Non-pigmented ciliary epithelial cell (primary cell): ENCODE measurements around the gene NOCT.
"Not testable (repeated sequence)": the region's sequence is repeated elsewhere in the genome, so short reads cannot be mapped to it uniquely, and the experiment has no call there.

Experiments
- DNase-seq: peaks from one replicate; pipeline ENCODE4 v3.0.0-alpha.2; 2010; ENCODE audit warnings: low read depth

NOCT gene

DNA sequence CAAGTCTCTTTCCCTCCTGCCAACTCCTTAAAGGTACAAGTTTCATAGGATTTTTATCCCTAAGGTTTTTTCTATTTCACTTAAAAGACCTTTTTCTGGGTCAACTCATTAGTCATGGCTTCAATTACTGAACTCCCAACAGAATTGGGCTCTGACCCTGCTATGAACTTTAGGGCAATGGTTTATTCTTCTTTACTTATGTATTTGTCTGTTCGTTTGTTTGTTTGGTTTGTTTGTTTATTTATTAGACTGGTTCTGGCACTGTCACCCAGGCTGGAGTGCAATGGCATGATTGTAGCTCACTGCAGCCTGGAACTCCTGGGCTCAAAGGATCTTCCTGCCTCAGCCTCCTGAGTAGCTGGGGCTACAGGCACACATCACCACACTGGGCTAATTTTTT, 5.9 kb upstream of the NOCT start:
- DNase-seq, result no peak

DNA sequence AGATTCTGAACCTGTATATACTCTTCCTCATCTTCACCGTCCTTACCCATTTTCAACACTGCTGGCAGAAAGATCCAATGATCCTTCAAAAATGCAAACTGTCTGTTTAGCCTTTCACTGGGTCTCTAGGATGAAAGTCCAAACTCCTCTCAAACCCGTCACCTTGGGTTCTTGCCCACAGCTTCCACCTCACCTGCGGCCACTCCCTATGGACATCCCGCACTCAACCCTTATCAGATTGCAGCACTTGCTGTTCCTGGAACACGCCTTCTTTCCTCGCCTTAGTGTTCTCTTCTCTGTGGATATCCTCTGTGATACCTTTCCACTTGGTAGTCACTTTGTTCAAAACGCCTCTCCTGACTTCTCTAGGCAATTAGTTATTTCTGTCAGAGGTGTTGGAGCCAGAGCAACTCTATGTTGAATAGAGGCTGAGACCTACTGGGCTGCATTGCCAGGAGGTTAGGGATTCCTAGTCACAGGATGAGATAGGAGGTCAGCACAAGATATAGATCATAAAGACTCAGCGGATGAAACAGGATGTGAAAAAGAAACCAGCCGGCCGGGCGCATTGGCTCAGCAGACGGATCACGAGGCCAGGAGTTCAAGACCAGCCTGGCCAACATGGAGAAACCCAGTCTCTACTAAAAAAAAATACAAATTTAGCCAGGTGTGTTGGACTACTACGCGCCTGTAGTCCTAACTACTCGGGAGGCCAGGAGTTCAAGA, 4.2 kb upstream of the NOCT start:
- no peak for DNase-seq

DNA sequence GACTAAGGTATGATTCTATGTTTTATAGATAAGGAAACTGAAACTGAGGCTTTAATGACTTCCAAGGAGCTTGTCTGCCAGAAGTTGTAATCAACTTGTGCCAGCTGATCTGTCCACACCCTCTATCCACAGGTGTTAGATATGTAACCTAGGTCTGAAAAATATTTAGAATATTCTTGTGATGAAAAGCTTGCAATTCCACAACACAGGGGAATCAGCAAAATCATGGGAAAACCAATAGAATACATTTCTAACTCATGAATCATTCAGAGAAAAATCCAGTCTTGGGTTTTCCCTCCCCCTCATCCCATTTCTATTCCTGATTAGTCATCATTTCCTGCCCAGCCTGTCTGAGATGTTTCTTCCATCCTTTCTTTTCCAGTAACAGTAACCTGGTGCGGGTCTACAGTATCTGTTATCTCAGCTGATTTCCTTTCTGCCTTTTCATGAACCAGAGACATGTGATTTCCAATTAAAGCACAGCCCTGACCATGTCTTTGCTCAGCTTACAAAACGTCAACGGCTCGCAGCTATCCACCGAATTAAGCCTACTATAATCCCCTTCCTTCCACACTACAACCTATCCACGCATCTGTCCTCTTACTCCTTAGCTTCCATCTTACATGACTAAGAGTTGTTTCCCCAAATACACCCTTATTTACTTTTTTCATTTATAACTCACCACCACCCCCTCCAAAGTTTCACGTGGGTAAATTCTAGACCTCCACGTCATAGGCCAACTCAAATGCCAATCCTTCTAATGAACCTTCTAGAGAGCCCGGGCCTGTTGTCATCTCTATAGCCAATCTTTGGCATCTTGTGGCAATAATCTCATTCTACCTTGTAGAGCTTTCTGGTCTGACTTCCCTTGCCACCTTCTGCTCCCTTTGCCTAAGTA, 961 bp upstream of the NOCT start:
- peak; percentile 90 for DNase-seq

DNA sequence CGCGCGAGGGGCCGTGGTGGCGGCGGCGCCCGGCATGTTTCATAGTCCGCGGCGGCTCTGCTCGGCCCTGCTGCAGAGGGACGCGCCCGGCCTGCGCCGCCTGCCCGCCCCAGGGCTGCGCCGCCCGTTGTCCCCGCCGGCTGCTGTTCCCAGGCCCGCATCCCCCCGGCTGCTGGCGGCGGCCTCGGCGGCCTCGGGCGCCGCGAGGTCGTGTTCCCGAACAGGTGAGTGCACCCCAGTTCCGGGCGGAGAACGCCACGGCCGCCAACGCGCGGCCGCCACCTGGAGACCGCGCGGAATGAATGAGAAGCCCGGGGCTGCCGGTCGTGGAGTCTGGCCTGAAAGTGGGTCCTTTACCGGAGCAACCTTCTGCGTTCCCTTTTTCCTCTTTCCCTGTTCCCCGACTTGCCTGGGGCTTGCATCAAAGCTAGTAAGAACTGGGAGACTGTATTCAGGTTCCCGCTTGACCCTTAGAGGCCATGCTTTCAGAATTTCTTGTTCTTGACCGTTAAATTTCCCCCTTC, 429 bp downstream of the NOCT start:
- no peak for DNase-seq

DNA sequence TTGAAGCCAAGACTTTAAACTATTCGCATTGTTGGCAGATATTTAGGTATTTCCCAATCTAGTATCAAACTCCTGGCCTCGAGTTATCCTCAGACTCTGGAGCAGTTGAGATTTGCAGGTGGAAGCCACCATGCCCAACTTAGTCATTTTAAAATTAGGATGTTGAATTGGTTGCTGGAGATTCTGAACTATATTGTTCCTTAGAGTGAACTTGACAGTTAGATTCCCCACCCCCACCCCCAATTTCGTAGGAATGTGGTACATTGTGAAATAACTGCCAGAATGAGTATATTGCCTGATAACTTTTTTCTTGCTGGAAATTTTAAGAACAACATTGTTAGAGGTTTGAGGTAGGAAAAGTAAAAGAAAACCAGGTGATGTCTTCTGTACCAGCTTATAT, 2.3 kb downstream of the NOCT start:
- no peak for DNase-seq

DNA sequence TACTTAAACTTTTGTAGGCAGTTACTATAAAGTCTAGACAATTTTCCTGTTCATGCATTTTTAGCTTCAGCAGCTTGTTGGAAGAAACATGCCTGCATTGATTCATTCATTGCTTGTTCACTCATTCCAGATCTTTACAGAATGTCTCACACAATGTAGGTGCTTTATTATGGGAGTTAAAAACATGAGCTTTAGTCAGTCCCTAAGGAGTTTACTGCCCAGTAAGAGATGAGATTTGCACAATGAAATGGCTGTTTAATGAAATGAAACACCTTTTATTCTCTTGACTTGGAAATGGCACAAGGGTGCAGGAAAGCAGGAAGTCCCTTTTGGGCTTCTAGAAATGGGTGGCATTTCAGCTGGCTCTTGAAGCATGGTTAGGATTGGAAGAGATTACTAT, 2.9 kb downstream of the NOCT start:
- DNase-seq, result no peak

DNA sequence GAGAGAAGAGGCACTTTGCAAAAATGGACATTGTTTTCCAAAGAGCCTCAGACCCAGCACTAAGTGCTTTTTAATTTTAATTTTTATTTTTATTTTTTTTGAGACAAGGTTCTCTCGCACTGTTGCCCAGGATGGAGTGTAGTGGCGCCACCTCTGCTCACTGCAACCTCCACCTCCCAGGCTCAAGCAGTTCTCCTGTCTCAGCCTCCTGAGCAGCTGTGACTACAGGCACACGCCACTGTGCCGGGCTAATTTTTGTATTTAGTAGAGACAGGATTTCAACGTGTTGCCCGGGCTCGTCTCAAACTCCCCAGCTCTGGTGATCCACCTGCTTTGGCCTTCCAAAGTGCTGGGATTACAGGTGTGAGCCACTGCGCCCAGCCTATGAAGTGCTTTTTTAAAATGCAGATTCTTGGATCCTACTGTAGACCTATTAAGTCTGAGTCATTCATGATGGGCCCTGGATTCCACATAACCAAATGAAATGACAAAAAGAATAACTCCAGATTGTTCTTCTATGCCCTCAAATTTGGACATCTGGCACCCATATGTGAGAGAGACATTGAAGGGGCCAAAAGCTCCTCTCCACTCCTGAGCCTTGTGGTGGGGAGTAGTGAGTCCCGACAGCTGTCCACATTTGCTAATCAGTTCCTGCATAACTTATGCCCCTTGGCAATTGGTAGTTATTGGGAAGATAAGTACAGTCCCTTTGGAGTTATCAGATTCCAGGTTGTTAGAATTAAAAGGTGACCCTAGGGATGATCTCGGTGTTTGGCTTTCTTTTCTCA, 3.6 kb downstream of the NOCT start:
- no peak for DNase-seq

DNA sequence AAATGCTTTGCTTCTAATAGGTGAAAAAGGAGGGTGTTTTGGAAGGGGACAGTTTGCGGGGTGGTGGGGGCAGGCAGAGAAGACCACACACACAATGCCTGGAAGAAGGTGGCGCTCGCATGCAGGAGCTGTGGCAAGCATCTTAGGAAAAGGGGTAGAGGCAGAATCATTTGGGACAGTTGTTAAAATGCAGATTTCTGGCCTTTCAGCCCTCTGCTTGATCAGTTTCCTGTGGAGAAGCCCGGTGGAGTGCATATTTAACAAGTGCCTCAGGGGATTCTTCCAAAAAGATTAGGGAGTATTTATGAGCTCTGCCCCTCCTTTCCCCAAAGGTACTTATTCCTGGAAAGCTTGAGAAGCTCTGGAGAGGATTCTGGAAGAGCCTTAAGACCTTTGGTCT, 4.8 kb downstream of the NOCT start:
- no peak for DNase-seq

DNA sequence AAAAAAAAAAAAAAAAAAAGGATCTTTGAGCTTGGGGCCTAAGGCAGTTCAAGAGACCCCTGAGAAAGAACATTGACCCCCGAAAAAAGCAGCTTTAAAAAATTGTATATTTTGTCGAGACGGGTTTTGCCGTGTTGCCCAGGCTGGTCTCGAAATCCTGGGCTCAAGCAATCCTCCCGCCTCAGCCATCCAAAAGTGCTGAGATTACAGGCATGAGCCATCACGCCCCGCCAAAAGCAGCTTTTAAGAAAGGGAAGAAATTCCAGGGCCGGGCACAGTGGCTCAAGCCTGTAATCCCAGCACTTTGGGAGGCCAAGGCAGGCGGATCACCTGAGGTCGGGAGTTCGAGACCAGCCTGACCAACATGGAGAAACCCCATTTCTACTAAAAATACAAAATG, 5.5 kb downstream of the NOCT start:
- not testable (repeated sequence) for DNase-seq

DNA sequence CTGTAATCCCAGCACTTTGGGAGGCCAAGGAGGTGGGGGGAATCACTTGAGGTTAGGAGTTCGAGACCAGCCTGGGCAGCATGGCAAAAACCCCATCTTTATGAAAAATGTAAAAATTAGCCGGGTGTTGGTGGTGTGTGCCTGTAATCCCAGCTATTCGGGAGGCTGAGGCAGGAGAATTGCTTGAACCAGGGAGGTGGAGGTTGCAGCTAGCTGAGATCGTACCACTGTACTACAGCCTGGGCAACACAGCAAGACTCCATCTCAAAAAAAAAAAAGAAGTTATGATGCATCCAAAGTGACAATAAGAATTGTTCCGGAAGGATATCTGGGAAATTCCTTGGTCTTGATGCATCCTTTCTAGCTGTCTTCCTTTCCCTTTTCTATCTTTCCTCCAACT, 7.3 kb downstream of the NOCT start:
- DNase-seq, result no peak

DNA sequence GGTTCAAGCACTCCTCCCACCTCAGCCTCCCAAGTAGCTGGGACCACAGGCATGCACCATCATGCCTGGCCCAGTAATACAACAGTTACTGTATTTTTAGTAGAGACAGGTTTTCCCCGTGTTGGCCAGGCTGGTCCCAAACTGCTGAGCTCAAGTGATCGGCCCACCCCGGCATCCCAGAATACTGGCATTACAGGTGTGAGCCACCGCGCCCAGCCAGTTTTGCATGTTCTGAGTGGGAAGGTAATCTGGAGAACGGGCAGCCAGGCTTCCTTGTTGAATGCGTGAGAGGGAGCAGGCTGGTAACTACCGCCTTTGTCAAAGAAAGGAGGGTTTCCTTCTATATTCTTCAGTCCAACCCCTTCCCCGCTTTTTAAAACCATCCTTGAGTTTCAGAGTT, 9.1 kb downstream of the NOCT start:
- no peak for DNase-seq

DNA sequence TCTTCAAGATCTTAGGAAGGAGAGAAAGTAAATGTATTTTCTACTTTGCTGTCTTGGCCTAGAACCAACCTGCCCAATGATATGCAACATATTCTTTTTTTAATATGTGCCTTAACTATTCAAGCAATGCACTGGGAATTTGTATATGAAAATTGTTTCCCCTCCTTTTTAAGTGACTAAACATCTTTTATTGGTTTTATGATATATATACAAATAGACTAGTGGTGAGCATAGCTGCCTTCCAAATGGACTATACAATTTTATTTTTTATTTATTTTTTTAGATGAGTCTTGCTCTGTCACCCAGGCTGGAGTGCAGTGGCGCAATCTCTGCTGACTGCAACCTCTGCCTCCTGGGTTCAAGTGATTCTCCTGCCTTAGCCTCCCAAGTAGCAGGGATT, 10.3 kb downstream of the NOCT start:
- DNase-seq, result no peak

DNA sequence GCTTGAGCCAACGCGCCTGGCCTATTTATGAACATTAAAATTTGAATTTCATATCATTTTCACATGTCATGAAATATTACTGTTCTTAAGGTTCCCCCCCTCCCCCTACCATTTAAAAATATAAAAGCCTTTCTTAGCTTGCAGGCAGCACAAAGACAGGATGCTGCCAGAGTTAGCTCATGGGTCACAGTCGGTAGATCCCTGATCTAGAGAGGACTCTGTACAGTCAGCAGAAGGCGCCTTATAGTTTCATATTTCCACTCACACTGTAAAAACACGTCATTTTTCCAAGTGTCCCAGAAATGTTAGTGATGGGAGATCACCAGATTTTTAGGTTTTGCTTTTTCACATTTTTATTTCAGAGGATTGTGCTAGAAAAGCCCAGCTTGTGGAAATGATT, 12.2 kb downstream of the NOCT start:
- DNase-seq, result no peak

DNA sequence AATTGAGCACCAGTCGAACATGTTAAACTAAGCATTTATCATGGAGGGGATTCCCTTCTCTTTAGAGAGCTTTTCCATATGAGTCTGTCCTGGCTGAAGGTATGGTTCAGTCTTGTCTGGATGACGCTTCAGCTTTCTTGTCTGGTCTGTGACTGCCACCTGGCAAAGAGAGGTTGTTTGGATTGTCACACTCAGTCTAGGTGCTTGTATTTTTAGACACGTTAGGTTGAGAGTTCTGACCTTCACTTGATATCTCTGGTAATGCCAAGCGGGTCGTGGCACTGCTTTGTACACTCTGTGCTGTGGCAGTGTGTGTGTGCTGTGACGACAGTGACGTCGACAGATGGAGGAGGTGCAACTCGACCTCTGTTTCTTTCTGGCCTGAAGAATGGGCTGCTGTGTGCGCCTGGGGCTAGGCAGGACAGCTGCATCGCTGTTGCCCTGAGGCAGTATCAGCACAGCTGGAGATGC, 12.6 kb downstream of the NOCT start:
- no peak for DNase-seq

DNA sequence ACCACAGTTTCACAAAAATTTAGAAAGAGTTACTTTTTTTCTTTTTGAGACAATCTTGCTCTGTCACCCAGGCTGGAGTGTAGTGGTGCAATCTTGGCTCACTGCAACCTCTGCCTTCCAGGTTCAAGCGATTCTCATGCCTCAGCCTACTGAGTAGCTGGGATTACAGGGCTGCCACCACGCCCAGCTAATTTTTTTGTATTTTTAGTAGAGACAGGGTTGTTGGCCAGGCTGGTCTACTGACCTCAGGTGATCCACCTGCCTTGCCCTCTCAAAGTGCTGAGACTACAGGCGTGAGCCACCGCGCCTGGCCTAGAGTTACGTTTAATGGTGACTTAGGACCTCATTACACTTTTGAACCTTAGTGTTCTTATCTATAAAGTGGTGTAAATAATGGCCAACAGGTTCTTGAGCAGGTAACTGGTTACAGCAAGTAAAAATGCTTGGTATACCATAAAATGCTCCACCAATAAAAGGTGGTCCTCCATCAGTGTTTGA, 14.3 kb downstream of the NOCT start:
- not testable (repeated sequence) for DNase-seq

DNA sequence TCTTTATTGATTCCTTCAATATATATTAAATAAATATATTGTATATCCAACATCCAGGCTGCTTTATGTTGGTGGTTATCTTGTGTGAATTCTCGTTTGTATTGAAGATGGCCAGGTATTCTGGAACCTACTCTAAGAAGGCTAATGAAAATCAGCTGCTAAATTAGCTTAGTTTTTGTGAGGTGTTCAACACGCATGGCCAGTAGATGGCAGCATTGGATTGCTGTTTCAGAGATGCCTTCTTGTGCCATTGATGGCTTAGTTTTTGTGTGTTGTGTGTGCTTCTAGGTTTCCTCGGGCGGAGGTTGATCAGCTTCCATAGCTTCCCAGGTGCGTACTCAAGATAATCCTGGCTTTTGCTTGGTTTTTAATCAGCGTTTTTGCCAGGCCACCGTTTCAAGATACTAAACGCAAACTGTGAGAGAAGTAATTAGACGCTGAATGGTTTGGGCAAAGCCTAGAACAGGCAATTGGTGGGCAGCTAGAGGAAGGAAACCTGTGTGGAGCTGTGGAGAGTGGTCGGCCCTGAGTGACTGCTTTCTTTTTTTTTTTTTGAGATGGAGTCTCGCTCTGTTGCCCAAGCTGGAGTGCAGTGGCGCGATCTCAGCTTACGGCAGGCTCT, 15.1 kb downstream of the NOCT start:
- no peak for DNase-seq

DNA sequence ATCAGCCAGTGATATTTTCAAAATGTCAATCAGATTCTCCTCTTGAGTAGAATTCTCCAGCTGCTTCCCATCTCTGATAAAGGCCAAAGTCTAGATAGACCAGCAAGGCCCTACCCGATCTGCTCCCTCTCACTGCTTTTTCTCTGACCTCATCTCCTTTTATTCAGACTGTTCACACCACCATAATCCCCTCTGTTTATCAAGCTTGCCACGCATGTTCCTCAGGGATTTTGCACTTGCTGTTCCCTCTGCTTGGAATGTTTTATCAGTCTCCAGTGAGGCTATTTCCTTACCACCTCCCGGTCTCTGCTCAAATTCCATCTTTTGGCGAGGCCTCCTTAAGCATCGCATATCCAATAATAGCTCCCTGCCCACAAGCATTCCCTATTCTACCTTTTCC, 20.1 kb downstream of the NOCT start:
- no peak for DNase-seq

DNA sequence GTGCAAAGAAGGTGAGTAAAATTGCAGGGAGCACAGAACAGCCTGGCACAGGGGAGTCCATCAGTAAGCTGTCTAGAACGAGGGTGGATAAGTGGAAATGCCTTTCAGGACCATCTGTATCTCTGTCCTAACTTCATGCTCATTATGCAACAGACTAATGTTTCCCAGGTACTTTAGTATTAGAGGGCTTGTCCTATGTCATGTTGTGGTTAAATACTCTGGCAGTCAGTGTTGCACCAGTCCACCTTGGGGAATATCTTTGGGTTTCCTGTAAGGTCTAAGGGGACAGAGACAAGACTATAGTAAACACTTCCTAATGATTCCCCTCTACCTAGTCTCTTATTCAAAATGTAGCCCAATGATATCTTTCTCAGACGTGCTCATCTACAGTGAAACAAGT, 21.3 kb downstream of the NOCT start:
- no peak for DNase-seq

DNA sequence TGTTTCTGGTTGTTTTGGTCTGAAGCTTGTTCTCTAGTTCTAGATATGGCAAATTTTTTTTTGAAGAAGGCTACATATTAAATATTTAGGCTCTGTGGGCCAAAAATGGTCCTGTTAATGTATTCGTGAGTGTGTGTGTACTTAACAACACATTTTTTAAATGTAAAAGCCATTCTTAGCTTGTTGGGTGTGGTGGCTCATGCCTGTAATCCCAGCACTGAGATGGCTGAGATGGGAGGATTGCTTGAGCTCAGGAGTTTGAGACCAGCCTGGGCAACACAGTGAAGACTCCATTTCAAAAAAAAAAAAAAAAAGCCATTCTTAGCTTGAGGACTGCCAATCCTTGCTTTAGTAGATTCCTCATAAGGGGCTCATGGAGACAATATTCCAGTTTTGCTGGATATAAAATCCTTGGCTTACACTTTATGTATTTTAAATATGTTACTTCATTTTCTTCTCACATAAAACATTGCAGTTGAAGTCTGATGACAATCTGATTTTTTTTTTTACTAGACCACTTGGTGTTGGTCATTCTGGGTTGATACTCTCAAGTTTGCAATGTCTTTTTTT, 23.4 kb downstream of the NOCT start:
- no peak for DNase-seq

DNA sequence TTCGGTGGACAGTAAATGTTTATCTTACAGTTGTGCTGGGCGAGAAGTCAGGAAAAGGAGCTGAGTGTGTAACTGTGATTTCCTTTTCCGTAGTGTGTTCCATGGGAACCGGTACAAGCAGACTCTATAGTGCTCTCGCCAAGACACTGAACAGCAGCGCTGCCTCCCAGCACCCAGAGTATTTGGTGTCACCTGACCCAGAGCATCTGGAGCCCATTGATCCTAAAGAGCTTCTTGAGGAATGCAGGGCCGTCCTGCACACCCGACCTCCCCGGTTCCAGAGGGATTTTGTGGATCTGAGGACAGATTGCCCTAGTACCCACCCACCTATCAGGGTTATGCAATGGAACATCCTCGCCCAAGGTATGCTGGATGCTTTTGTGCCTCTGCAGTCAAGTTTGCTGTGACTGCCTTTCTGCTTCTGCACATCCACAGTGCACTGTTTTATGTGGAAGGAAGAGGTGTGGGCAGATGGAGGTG, 27.4 kb downstream of the NOCT start:
- DNase-seq, result no peak

DNA sequence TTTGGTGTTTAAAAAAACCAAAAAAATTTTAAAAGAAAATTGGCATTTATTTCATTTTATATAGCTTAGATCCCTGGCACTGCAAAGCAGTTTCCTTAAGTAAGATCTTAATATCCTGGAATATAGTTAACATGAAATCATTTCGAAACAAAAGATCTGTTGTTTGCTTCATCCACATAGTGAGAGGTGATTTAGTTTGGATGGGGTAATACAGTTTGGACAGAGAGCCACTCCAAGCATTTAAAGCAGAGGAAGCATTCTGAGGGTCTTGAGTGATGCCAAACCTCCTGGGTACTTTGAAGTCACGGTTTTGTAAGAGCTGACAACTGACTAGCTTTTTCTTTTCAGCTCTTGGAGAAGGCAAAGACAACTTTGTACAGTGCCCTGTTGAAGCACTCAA, 28.7 kb downstream of the NOCT start:
- no peak for DNase-seq
